IMR-90 (cell line): ENCODE measurements around the gene NNAT. TPM values are rescaled to one million over a fixed set of nuclear protein-coding genes. Genes with fewer than 3 reads are reported as not detected.

Source experiments
- ATAC-seq: fragments of 200-7000 bp; cut with Tn5 transposase; 2 replicates; pipeline ENCODE4 v1.9.1; 2020; ENCODE audit warnings: low read depth, mild to moderate bottlenecking, moderate library complexity
- BruUV-seq: library from RNA; stranded (reverse); fragments of 400-500 nt; replicated peaks from 2 replicates; lab custom pipeline; 2021; lab: Mats Ljungman, UMichigan
- CTCF ChIA-PET: fragments of 300-600 bp; formaldehyde crosslinking; extraction: SDS; loops from one replicate; lab custom pipeline; 2021; ENCODE audit warnings: antibody characterized with exemption; lab: Yijun Ruan, JAX
- POLR2A ChIA-PET: fragments of 300-600 bp; sonication (Branson Sonifier 250); formaldehyde crosslinking; loops from one replicate; lab custom pipeline; 2022; ENCODE audit warnings: antibody characterized with exemption; ENCODE audit not compliant: unreplicated experiment; lab: Charles Lee
- DNase-seq: peaks from one replicate; pipeline ENCODE4 v3.0.0; 2013
- H2AFZ ChIP-seq: replicated peaks from 2 replicates; pipeline ENCODE3; 2013; ENCODE audit warnings: low read length, mild to moderate bottlenecking; ENCODE audit not compliant: poor library complexity
- H2AK5ac ChIP-seq: 2 replicates; pipeline ENCODE4 v1.6.1; 2013; ENCODE audit warnings: low read depth, low read length, inconsistent platforms
- H2AK9ac ChIP-seq: replicated peaks from 2 replicates; pipeline ENCODE3; 2013; ENCODE audit warnings: mild to moderate bottlenecking, low read depth, low read length, moderate library complexity; ENCODE audit not compliant: poor library complexity
- H2BK120ac ChIP-seq: 2 replicates; pipeline ENCODE4 v1.6.1; 2013; ENCODE audit warnings: low read depth, low read length, inconsistent platforms
- H2BK15ac ChIP-seq: 3 replicates; pipeline ENCODE4 v1.6.1; 2013; ENCODE audit warnings: low read depth, low read length, inconsistent platforms
- H2BK20ac ChIP-seq: 2 replicates; pipeline ENCODE4 v1.6.1; 2013; ENCODE audit warnings: low read depth, mild to moderate bottlenecking, inconsistent platforms, low read length, moderate library complexity
- H2BK5ac ChIP-seq: 2 replicates; pipeline ENCODE4 v1.6.1; 2013; ENCODE audit warnings: mild to moderate bottlenecking, low read depth, low read length, inconsistent platforms; ENCODE audit not compliant: poor library complexity, severe bottlenecking
- H3K14ac ChIP-seq: replicated peaks from 2 replicates; pipeline ENCODE4 v1.6.1; 2013; ENCODE audit warnings: low read depth, low read length, inconsistent platforms
- H3K18ac ChIP-seq: 2 replicates; pipeline ENCODE4 v1.6.1; 2013; ENCODE audit warnings: low read depth, low read length, control low read depth
- H3K23ac ChIP-seq: 2 replicates; pipeline ENCODE4 v1.6.1; 2013; ENCODE audit warnings: low read depth, low read length, inconsistent platforms
- H3K27ac ChIP-seq: 2 replicates; pipeline ENCODE4 v1.5.1; 2013; ENCODE audit warnings: mild to moderate bottlenecking, control low read depth, low read length; ENCODE audit not compliant: insufficient read depth
- H3K27me3 ChIP-seq: 2 replicates; pipeline ENCODE4 v1.6.1; 2013; ENCODE audit warnings: low read length; ENCODE audit not compliant: control insufficient read depth, insufficient read depth
- H3K36me3 ChIP-seq: 2 replicates; pipeline ENCODE4 v1.6.1; 2013; ENCODE audit warnings: low read length, mixed read lengths; ENCODE audit not compliant: control insufficient read depth, insufficient read depth
- H3K4ac ChIP-seq: 2 replicates; pipeline ENCODE4 v1.6.1; 2013; ENCODE audit warnings: low read depth, low read length, inconsistent platforms
- H3K4me1 ChIP-seq: 2 replicates; pipeline ENCODE4 v1.6.1; 2013; ENCODE audit warnings: low read length, mixed read lengths; ENCODE audit not compliant: control insufficient read depth, insufficient read depth
- H3K4me2 ChIP-seq: 2 replicates; pipeline ENCODE4 v1.6.1; 2013; ENCODE audit warnings: low read depth, mild to moderate bottlenecking, control low read depth, low read length, moderate library complexity
- H3K4me3 ChIP-seq: 2 replicates; pipeline ENCODE4 v1.5.1; 2013; ENCODE audit warnings: low read depth, mild to moderate bottlenecking, control low read depth, low read length, moderate library complexity; ENCODE audit not compliant: insufficient read depth
- H3K56ac ChIP-seq: 2 replicates; pipeline ENCODE4 v1.6.1; 2013; ENCODE audit warnings: low read length, inconsistent platforms; ENCODE audit not compliant: insufficient read depth; ENCODE audit errors: extremely low read depth
- H3K79me1 ChIP-seq, 2 experiments: 2 replicates each; pipeline ENCODE4 v1.6.1; 2013; ENCODE audit warnings: low read length in 2 of 2, inconsistent platforms in 1 of 2, low read depth in 1 of 2
- H3K9ac ChIP-seq: 2 replicates; pipeline ENCODE4 v1.6.1; 2013; ENCODE audit warnings: low read depth, low read length, control low read depth
- H3K9me1 ChIP-seq: 2 replicates; pipeline ENCODE4 v1.6.1; 2013; ENCODE audit warnings: low read length, inconsistent platforms; ENCODE audit not compliant: insufficient read depth
- H3K9me3 ChIP-seq: 2 replicates; pipeline ENCODE4 v1.6.1; 2013; ENCODE audit warnings: low read length; ENCODE audit not compliant: control insufficient read depth, insufficient read depth
- H4K20me1 ChIP-seq: 2 replicates; pipeline ENCODE4 v1.6.1; 2013; ENCODE audit warnings: low read length, inconsistent platforms; ENCODE audit not compliant: insufficient read depth
- H4K5ac ChIP-seq: 2 replicates; pipeline ENCODE4 v1.6.1; 2013; ENCODE audit warnings: mild to moderate bottlenecking, low read depth, low read length, control low read depth
- H4K8ac ChIP-seq, 2 experiments: 2 replicates each; pipeline ENCODE4 v1.6.1; 2013; ENCODE audit warnings: low read depth in 2 of 2, low read length in 2 of 2, control low read depth in 1 of 2, inconsistent platforms in 1 of 2
- H4K91ac ChIP-seq: 2 replicates; pipeline ENCODE4 v1.6.1; 2013; ENCODE audit warnings: low read depth, low read length, inconsistent platforms; ENCODE audit not compliant: insufficient read depth
- FOS ChIP-seq: fragments of 150-350 bp; IDR thresholded peaks from 2 replicates; pipeline ENCODE4 v1.6.1; 2016; ENCODE audit warnings: low read depth, low read length
- WGBS, 2 experiments: methylation state at CpG; one replicate each; pipeline versions ENCODE4 v1.1.5 to v1.1.7; 2013; ENCODE audit warnings: missing lambda C conversion rate in 2 of 2; ENCODE audit not compliant: insufficient read length in 1 of 2; ENCODE audit errors: extremely low coverage in 2 of 2; 5-methylcytosine and 5-hydroxymethylcytosine counted together
- dilution Hi-C: fragments of 300-500 bp; cut with HindIII; formaldehyde crosslinking; loops from one replicate; pipeline ENCODE4 v1.14.3; 2018; ENCODE audit warnings: low sequenced_read_pairs; ENCODE audit not compliant: unreplicated experiment
- in situ Hi-C: fragments of 300-500 bp; cut with MboI; formaldehyde crosslinking; loops from 3 replicates; pipeline ENCODE4 v1.14.3; 2019; ENCODE audit warnings: low sequenced_read_pairs, inconsistent platforms, mixed read lengths
- intact Hi-C: fragments of 100-400 bp; cut with micrococcal nuclease; formaldehyde crosslinking; loops from 2 replicates; pipeline ENCODE4 v1.10.0; 2022
- polyA plus RNA-seq, 3 experiments: library from polyadenylated mRNA; depleted of rRNA; stranded (reverse); fragments of >200 nt; gene quantifications; 2 replicates each; pipeline ENCODE4 v1.2.3, GENCODE V29; 2012; ENCODE audit warnings: low replicate concordance in 1 of 3
- total RNA-seq: library from RNA; depleted of rRNA; stranded (reverse); fragments of >200 nt; gene quantifications from 2 replicates; pipeline ENCODE4 v1.2.3, GENCODE V29; 2012

Gene NNAT
- total and polyA plus RNA-seq, 2 of the 4 experiments (the other 2 are of a cell fraction), result 2.0 to 6.5 TPM

DNA sequence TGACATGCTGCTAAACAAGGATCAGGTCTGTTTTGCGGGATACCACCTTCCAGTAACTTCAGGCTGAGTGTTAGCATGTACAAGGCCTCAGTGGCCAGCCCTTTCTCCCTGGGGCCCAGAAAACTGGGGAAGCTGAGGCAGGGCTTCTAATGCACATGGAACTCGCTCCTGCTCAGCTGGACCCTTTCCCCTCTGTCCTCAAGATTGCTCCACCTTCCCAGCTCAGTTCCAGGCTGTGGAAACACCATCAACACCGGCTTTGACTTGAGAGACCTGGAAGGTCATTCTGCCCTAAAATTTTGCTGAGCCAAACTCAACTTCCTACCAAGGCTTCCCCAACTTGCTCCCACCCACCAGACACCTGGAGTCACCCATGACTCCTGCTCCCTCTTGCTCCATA lies 10.8 kb downstream of the NNAT start:
- ATAC-seq, result no peak
- POLR2A ChIA-PET, result no interaction called here
- in situ Hi-C loops, result loop anchor here (5.0 kb wide), 2 partner anchors 260 to 335 kb away; no protein-coding TSS in a partner anchor

More for the DNA sequence above, 10.8 kb downstream of the NNAT start:
- no peak overlapping the region for H2AK5ac ChIP-seq
- no peak overlapping the region for H3K4me3 ChIP-seq
- no peak for TF ChIP-seq FOS
- H3K27me3 ChIP-seq, result peaks cover 6% of the 10 kb centered on the region
- no peak overlapping the region for H3K4ac ChIP-seq
- no peak overlapping the region for H2BK5ac ChIP-seq
- no peak overlapping the region for H3K14ac ChIP-seq
- H4K5ac ChIP-seq, result no peak overlapping the region
- H3K18ac ChIP-seq, result no peak overlapping the region
- dilution Hi-C loops (no loop called here), intact Hi-C loops (no loop called here)
- H3K9ac ChIP-seq, result no peak overlapping the region
- H3K27ac ChIP-seq, result no peak overlapping the region
- no peak overlapping the region for H4K8ac ChIP-seq
- H3K9me3 ChIP-seq, result no peaks in the 10 kb centered on the region
- peaks cover 0 to 17% of the 10 kb centered on the region in 2 experiments; a peak in 2 of 4 replicates for H3K79me1 ChIP-seq
- H2AFZ ChIP-seq, result no peak overlapping the region
- no peak for DNase-seq
- WGBS, 2 experiments, result 72% methylated on average over 2 of the region's 3 CpGs; no CpG with 5 or more reads in 1 of the 2 experiments
- no TSS peak for BruUV-seq
- CTCF ChIA-PET, result no interaction called here
- no peak overlapping the region for H2BK120ac ChIP-seq
- no peak overlapping the region for H4K91ac ChIP-seq
- no peak overlapping the region for H3K56ac ChIP-seq
- H3K4me2 ChIP-seq, result no peak overlapping the region
- H3K36me3 ChIP-seq, result no peaks in the 10 kb centered on the region
- H2BK20ac ChIP-seq, result no peak overlapping the region
- H2AK9ac ChIP-seq, result no peak overlapping the region
- H4K20me1 ChIP-seq, result peaks cover under 1% of the 10 kb centered on the region; the same call in 1 of the 2 replicates
- no peaks in the 10 kb centered on the region for H3K9me1 ChIP-seq
- 0 out of 2 replicates have a peak overlapping the region, but pooled peaks have one; percentile 13 for H3K23ac ChIP-seq
- H2BK15ac ChIP-seq, result no peak overlapping the region
- no peaks in the 10 kb centered on the region for H3K4me1 ChIP-seq
